Activated T-cell treated with anti-CD3 and anti-CD28 coated beads for 4 hours (primary cell): ENCODE measurements around the gene TIMM17B.

Experiments
- DNase-seq: peaks from one replicate; pipeline ENCODE4 v3.0.0-alpha.2; 2020

The TIMM17B gene

GRCh38 chrX:48918643-48919340 lies 21.2 kb upstream of the TIMM17B start, which contains the start of gene PIM2:
Gene PIM2, minus strand, starts transcription at chrX:48919024. Its CDS starts 190 bp downstream, at chrX:48918834.
- peak; percentile 81 for DNase-seq

GRCh38 chrX:48918301-48918642 lies 20.7 kb upstream of the TIMM17B start:
- DNase-seq = no peak

GRCh38 chrX:48917139-48918001 lies 19.8 kb upstream of the TIMM17B start:
- DNase-seq = peak; percentile 76

GRCh38 chrX:48914593-48915493 lies 17.3 kb upstream of the TIMM17B start:
- DNase-seq = no peak

- no peak for DNase-seq
Measured at GRCh38 chrX:48913605-48914366, 16.2 kb upstream of the TIMM17B start.

GRCh38 chrX:48911412-48912182 lies 14.0 kb upstream of the TIMM17B start, which contains the start of gene SLC35A2:
Gene SLC35A2, minus strand, starts transcription at chrX:48911646. Its CDS starts 10 bp downstream, at chrX:48911636.
- DNase-seq = peak; percentile 84

- DNase-seq = no peak
Measured at GRCh38 chrX:48910926-48911411, 13.4 kb upstream of the TIMM17B start.

GRCh38 chrX:48909703-48910294 lies 12.2 kb upstream of the TIMM17B start:
- DNase-seq = no peak

- no peak for DNase-seq
Measured at GRCh38 chrX:48908600-48908999, 11.0 kb upstream of the TIMM17B start.

GRCh38 chrX:48905090-48905790 lies 7.7 kb upstream of the TIMM17B start:
- no peak for DNase-seq

- DNase-seq = no peak
Measured at GRCh38 chrX:48904626-48905025, 7.1 kb upstream of the TIMM17B start.

- no peak for DNase-seq
Measured at GRCh38 chrX:48904180-48904579, 6.6 kb upstream of the TIMM17B start.

GRCh38 chrX:48903290-48903689 lies 5.7 kb upstream of the TIMM17B start:
- no peak for DNase-seq

GRCh38 chrX:48902776-48903175 lies 5.2 kb upstream of the TIMM17B start:
- no peak for DNase-seq

- DNase-seq = no peak
Measured at GRCh38 chrX:48902135-48902534, 4.6 kb upstream of the TIMM17B start.

GRCh38 chrX:48901069-48901468 lies 3.5 kb upstream of the TIMM17B start:
- DNase-seq = no peak

- DNase-seq = no peak
Measured at GRCh38 chrX:48899078-48899410, 1.5 kb upstream of the TIMM17B start.

- DNase-seq = no peak
Measured at GRCh38 chrX:48897157-48897624, 377 bp downstream of the TIMM17B start.

- DNase-seq = no peak
Measured at GRCh38 chrX:48896611-48897011, 957 bp downstream of the TIMM17B start.

GRCh38 chrX:48894891-48895290 lies 2.7 kb downstream of the TIMM17B start:
- DNase-seq = no peak
